ENCODE data around the gene TACR2. TPM values are rescaled to one million over a fixed set of nuclear protein-coding genes. Genes with fewer than 3 reads are reported as not detected.

TACR2 gene
- total and polyA plus RNA-seq, 2 experiments from 2014 or later, result not detected

DNA sequence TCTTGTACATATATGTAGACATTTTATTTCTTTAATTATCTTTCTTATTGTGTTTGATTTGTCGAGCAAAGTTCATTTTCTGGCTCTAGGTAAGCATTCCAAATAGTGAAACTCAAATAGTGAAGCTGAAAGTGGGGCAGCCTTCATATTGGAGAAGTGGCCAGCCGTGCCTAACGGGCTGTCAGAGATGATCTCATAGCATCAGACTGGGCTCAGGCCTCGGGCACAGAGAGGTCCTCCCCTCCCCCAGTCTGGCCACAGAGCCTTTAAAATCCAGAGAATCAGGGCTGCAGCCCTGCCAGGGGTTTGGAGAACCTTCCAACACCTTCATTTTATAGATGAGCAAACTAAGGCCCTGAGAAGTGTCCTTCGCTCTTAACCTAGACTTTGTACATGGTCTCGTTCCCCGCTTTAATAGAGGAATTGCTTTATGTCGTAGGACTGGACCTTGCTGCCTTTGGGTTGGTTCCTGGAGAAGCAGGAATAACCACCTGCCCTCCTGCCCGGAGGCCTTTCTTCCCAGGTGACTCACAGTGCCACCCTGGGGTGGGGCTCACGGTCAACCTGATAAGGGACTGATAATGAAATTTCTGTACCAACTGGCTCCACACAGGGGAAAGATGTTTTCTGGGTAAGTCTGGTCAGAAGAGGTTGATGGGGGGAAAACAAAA is 41.8 kb upstream of the TACR2 start (continued):
- TF ChIP-seq, protein P1, sequence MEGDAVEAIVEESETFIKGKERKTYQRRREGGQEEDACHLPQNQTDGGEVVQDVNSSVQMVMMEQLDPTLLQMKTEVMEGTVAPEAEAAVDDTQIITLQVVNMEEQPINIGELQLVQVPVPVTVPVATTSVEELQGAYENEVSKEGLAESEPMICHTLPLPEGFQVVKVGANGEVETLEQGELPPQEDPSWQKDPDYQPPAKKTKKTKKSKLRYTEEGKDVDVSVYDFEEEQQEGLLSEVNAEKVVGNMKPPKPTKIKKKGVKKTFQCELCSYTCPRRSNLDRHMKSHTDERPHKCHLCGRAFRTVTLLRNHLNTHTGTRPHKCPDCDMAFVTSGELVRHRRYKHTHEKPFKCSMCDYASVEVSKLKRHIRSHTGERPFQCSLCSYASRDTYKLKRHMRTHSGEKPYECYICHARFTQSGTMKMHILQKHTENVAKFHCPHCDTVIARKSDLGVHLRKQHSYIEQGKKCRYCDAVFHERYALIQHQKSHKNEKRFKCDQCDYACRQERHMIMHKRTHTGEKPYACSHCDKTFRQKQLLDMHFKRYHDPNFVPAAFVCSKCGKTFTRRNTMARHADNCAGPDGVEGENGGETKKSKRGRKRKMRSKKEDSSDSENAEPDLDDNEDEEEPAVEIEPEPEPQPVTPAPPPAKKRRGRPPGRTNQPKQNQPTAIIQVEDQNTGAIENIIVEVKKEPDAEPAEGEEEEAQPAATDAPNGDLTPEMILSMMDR (conservative IDR thresholded peaks at IDR 0.05; ENCODE audit: low read depth in 2 of 2), result no peak
- TF ChIP-seq ZNF331 (CRISPR knock-in tag; IDR thresholded peaks at IDR 0.05; ENCODE audit: low read depth), result no peak
- TF ChIP-seq STAT1 (IDR thresholded peaks at IDR 0.05; ENCODE audit: unreplicated experiment), result no peak
- TF ChIP-seq ZNF114 (CRISPR knock-in tag; IDR thresholded peaks at IDR 0.05), result no peak

DNA sequence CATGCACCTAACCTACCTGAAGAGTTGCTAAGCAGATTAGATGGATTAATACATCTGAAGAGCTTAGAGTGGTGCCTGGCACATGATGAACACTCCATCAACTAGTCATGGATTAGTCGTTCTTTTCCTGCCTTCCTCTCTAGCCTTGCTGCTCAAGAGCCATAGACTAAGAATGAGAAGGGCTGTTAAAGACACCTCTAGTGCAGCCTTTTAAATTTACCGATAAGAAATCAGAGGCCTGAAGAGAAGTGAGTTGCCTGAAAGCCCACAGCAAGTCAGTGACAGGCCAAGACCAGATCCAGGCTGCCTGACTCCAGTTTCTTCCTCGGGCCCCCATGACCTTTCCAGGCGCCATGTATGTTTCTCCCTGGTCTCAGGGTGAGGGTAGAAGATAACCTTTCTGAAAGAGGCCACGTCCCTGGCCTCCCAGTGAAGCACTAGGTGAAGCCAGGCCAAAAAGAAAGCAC is 41.1 kb upstream of the TACR2 start:
- Histone ChIP-seq H3K9me2 (ENCODE audit: insufficient read depth) (no peaks in the 10 kb centered on the region), H2AFZ (no peak overlapping the region), H3K4me1 (ENCODE audit: insufficient read depth) (no peaks in the 10 kb centered on the region), H3F3A (replicated peaks; ENCODE audit: low read depth) (no peaks in the 10 kb centered on the region), H3K36me3 (ENCODE audit: insufficient read depth) (no peaks in the 10 kb centered on the region), H4K20me1 (replicated peaks; ENCODE audit: insufficient read depth) (0 out of 2 replicates have a peak, but pooled peaks cover 3% of the 10 kb centered on the region), H3K4me2 (no peak overlapping the region), H3K27ac (ENCODE audit: low read depth) (no peak overlapping the region), H3K79me2 (replicated peaks; ENCODE audit: insufficient read depth) (no peaks in the 10 kb centered on the region), H3K27me3 (ENCODE audit: insufficient read depth) (peaks cover 11% of the 10 kb centered on the region), H3K4me3 (no peak overlapping the region)
- Mint-ChIP-seq H3K36me3 (ENCODE audit: low read depth) (no peaks in the 10 kb centered on the region; the same call in 2 of the 3 replicates), H3K4me3 (no peak overlapping the region), H3K4me1 (peaks cover 8% of the 10 kb centered on the region), H3K27ac (no peak overlapping the region), H3K27me3 (ENCODE audit: insufficient read depth, low read depth, poor library complexity) (peaks cover 8% of the 10 kb centered on the region), H3K9me3 (no peaks in the 10 kb centered on the region)
- no peak for DNase-seq (ENCODE audit: low spot score)
- no peak for ATAC-seq
- TF ChIP-seq EZH2 (IDR thresholded peaks at IDR 0.05; ENCODE audit: low read depth, unreplicated experiment) (no peak), EZH2phosphoT487 (IDR thresholded peaks at IDR 0.05; ENCODE audit: unreplicated experiment) (no peak), STAT1 (IDR thresholded peaks at IDR 0.05; ENCODE audit: unreplicated experiment) (no peak), ZNF331 (CRISPR knock-in tag; IDR thresholded peaks at IDR 0.05; ENCODE audit: low read depth) (no peak)

DNA sequence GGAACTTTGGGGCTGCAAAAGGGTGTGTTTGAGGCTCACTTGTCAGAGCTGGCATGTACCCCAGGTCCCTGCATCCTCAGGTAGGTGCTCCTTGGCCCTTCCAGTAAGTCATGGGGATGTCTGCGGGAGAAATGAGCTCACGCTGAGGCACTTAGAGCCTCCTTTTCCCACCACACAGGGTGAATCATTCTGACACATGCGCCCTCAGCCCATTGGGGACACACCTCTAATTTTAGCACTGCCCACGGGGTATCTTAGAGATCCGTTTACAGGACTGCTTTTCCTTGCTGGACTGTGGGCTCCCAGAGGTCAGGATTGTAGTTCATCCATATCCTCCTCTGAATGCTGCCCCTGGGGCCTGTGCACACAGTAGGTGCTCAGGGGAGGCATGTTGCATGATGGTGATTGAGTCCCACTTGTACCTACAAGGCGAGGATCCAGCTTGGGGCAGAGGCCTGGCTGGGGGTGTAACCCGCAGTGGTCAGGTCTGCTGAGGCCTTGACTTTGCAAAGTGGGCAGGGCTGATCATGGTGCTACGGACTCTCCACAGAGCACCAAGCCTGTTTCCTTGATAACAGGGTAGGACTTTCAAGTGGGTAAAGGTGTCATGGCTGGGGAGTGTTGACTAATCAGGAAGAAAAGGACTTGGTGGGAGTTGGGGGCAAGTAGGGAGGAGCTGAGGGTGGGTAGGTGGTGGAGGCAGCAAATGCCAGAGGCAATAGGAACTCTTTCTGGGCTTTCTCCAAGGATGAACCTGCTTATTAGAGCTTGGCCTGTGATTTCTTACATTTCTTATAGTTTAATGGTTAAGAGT is 40.4 kb upstream of the TACR2 start:
- peaks cover 9% of the 10 kb centered on the region; the same call in 1 of the 2 replicates for H4K20me1 ChIP-seq (replicated peaks; ENCODE audit: insufficient read depth)
- Mint-ChIP-seq H3K4me1 (peaks cover 13% of the 10 kb centered on the region), H3K27me3 (ENCODE audit: insufficient read depth, low read depth, poor library complexity) (peaks cover 15% of the 10 kb centered on the region), H3K4me3 (no peak overlapping the region), H3K27ac (no peak overlapping the region), H3K9me3 (no peaks in the 10 kb centered on the region), H3K36me3 (ENCODE audit: low read depth) (no peaks in the 10 kb centered on the region; the same call in 2 of the 3 replicates)
- H3K4me1 ChIP-seq (ENCODE audit: insufficient read depth), result peaks cover 5% of the 10 kb centered on the region
- DNase-seq (ENCODE audit: low spot score) (no peak), ATAC-seq (no peak)
- H3F3A ChIP-seq (replicated peaks; ENCODE audit: low read depth), result no peaks in the 10 kb centered on the region
- no peak overlapping the region for H3K4me3 ChIP-seq
- H3K27ac ChIP-seq (ENCODE audit: low read depth), result no peak overlapping the region
- H2AFZ ChIP-seq, result no peak overlapping the region
- no peaks in the 10 kb centered on the region for H3K9me2 ChIP-seq (ENCODE audit: insufficient read depth)
- H3K27me3 ChIP-seq (ENCODE audit: insufficient read depth), result peaks cover 18% of the 10 kb centered on the region
- TF ChIP-seq EZH2 (IDR thresholded peaks at IDR 0.05; ENCODE audit: low read depth, unreplicated experiment) (no peak), EZH2phosphoT487 (IDR thresholded peaks at IDR 0.05; ENCODE audit: unreplicated experiment) (no peak)
- H3K4me2 ChIP-seq, result no peak overlapping the region
- H3K36me3 ChIP-seq (ENCODE audit: insufficient read depth), result no peaks in the 10 kb centered on the region
- H3K79me2 ChIP-seq (replicated peaks; ENCODE audit: insufficient read depth), result no peaks in the 10 kb centered on the region

Data from GM23338 (cell line).